Hepatocyte (in vitro differentiated cells): ENCODE measurements around the gene BRD3. TPM values are rescaled to one million over a fixed set of nuclear protein-coding genes. Genes with fewer than 3 reads are reported as not detected.
A peak's percentile ranks its signal among the peaks of the same experiment; 100 is the strongest.

Experiments
- DNase-seq: peaks from one replicate; pipeline ENCODE4 v3.0.0-alpha.2; 2016; ENCODE audit warnings: low spot score
- H2AFZ ChIP-seq: fragments of 200-600 bp; sonication (generic); 2 replicates; pipeline ENCODE4 v1.6.0; 2016; ENCODE audit warnings: antibody characterized with exemption, mild to moderate bottlenecking
- H3K27ac ChIP-seq: fragments of 200-600 bp; sonication (generic); 2 replicates; pipeline ENCODE4 v1.5.1; 2016; ENCODE audit warnings: mild to moderate bottlenecking
- H3K27me3 ChIP-seq: fragments of 200-600 bp; sonication (generic); 2 replicates; pipeline ENCODE4 v1.6.1; 2016
- H3K36me3 ChIP-seq: fragments of 200-600 bp; sonication (generic); replicated peaks from 2 replicates; pipeline ENCODE4 v1.5.1; 2016; ENCODE audit warnings: low read depth; ENCODE audit not compliant: insufficient read depth
- H3K4me1 ChIP-seq: fragments of 200-600 bp; sonication (generic); 2 replicates; pipeline ENCODE4 v1.5.1; 2016; ENCODE audit warnings: mild to moderate bottlenecking, moderate library complexity; ENCODE audit not compliant: insufficient read depth
- H3K4me2 ChIP-seq: fragments of 200-600 bp; sonication (generic); 2 replicates; pipeline ENCODE4 v1.6.0; 2016
- H3K4me3 ChIP-seq: fragments of 200-600 bp; sonication (generic); 2 replicates; pipeline ENCODE4 v1.5.1; 2016; ENCODE audit warnings: mild to moderate bottlenecking
- H3K79me2 ChIP-seq: fragments of 200-600 bp; sonication (generic); 2 replicates; pipeline ENCODE4 v1.6.0; 2017; ENCODE audit warnings: mild to moderate bottlenecking
- H3K9me2 ChIP-seq: fragments of 200-600 bp; sonication (generic); replicated peaks from 2 replicates; pipeline ENCODE4 v1.6.0; 2017; ENCODE audit warnings: mild to moderate bottlenecking; ENCODE audit not compliant: insufficient read depth
- H3K9me3 ChIP-seq: fragments of 200-600 bp; sonication (generic); 2 replicates; pipeline ENCODE4 v1.5.1; 2016; ENCODE audit warnings: low read depth, mild to moderate bottlenecking
- H4K20me1 ChIP-seq: fragments of 200-600 bp; sonication (generic); 2 replicates; pipeline ENCODE4 v1.6.0; 2016; ENCODE audit warnings: mild to moderate bottlenecking; ENCODE audit not compliant: insufficient read depth, poor library complexity, severe bottlenecking
- EZH2 ChIP-seq: fragments of 200-600 bp; sonication (generic); IDR thresholded peaks from 2 replicates; pipeline ENCODE4 v1.6.1; 2016; ENCODE audit warnings: antibody characterized with exemption, mild to moderate bottlenecking, borderline replicate concordance
- EZH2phosphoT487 ChIP-seq: fragments of 200-600 bp; sonication (generic); IDR thresholded peaks from one replicate; pipeline ENCODE4 v1.6.1; 2018; ENCODE audit warnings: antibody characterized with exemption, mild to moderate bottlenecking, low read depth, moderate library complexity; ENCODE audit not compliant: unreplicated experiment, severe bottlenecking
- WGBS: methylation state at CpG from one replicate; pipeline ENCODE4 v1.1.6; 2016; ENCODE audit warnings: low lambda C conversion rate; ENCODE audit errors: missing lambda C conversion rate; 5-methylcytosine and 5-hydroxymethylcytosine counted together
- polyA plus RNA-seq: library from polyadenylated mRNA; unstranded; fragments of >200 nt; fragmentation: Nextera tagmentation; extraction: Ambion mirVana; gene quantifications from 2 replicates; pipeline ENCODE4 v1.2.1, GENCODE V29; 2016
- total RNA-seq: library from RNA; depleted of rRNA; stranded (reverse); fragments of >200 nt; gene quantifications from 2 replicates; pipeline ENCODE4 v1.2.3, GENCODE V29; 2014
- TF ChIP-seq, protein P1 (sequence below): fragments of 200-600 bp; sonication (generic); IDR thresholded peaks from 2 replicates; pipeline ENCODE4 v1.5.1; 2016; ENCODE audit warnings: antibody characterized with exemption, mild to moderate bottlenecking; ENCODE audit not compliant: poor library complexity

The BRD3 gene
- total and polyA plus RNA-seq, 2 experiments from 2014 or later: 9.0 to 29.6 TPM

DNA sequence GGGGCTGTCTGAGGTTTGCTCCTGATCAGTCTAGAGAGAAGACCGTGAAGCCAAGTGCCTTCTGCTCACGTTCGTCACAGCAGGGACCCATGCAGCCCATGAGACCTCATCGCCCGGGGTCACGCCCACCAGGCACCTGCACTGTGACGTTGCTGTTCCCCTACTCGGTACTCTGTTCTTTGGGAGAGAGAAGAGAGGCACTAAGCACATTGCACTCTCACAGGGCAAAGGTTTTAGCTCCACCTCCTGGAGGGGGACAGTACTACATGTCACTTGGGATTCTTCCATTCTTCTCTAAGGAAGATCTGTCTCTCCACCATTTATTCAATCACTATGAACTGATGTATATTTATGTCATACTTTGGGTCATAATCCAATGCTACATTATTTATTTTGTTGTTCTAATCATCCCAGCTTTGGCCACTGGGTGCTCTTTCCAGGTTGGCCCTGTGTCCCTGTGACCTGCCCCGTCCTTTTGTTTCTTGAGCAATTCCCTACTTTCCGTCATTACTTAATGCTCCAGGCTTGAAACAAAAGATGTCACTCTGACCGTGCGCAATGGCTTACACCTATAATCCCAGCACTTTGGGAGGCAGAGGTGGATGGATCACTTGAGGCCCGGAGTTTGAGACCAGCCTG, 31.4 kb upstream of the BRD3 start:
- no peak overlapping the region for H2AFZ ChIP-seq
- H3K4me1 ChIP-seq: no peaks in the 10 kb centered on the region
- no peaks in the 10 kb centered on the region for H3K36me3 ChIP-seq
- H3K27ac ChIP-seq: no peak overlapping the region
- no peaks in the 10 kb centered on the region for H4K20me1 ChIP-seq
- no peak overlapping the region for H3K4me2 ChIP-seq
- peaks cover 1% of the 10 kb centered on the region for H3K27me3 ChIP-seq
- TF ChIP-seq EZH2: no peak
- TF ChIP-seq, protein P1, sequence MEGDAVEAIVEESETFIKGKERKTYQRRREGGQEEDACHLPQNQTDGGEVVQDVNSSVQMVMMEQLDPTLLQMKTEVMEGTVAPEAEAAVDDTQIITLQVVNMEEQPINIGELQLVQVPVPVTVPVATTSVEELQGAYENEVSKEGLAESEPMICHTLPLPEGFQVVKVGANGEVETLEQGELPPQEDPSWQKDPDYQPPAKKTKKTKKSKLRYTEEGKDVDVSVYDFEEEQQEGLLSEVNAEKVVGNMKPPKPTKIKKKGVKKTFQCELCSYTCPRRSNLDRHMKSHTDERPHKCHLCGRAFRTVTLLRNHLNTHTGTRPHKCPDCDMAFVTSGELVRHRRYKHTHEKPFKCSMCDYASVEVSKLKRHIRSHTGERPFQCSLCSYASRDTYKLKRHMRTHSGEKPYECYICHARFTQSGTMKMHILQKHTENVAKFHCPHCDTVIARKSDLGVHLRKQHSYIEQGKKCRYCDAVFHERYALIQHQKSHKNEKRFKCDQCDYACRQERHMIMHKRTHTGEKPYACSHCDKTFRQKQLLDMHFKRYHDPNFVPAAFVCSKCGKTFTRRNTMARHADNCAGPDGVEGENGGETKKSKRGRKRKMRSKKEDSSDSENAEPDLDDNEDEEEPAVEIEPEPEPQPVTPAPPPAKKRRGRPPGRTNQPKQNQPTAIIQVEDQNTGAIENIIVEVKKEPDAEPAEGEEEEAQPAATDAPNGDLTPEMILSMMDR: peak; percentile 52
- H3K9me3 ChIP-seq: no peaks in the 10 kb centered on the region
- H3K4me3 ChIP-seq: no peak overlapping the region
- no peaks in the 10 kb centered on the region for H3K79me2 ChIP-seq
- peak; percentile 42 for DNase-seq
- no peaks in the 10 kb centered on the region for H3K9me2 ChIP-seq
- WGBS: 51% methylated on average over 13 of the region's 13 CpGs

DNA sequence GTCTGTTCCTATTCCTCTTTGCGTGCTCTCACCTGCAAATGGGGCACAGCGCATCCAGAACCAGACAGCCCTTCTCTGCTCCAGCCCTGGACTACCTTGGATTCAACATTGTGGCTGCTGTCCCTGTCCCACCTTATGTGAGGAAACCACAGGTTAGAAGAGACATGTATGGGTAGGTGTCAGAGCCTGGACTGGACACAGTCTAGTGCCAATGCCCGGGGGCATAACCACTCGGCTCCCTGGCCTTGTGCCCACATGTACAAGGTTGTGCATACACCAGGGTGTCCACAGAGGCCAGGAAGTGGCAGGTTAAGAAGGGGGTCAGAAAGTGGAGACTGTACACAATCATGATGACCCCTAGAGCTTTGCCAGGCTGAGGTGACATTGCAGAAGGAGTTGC, 22.1 kb upstream of the BRD3 start:
- TF ChIP-seq, protein P1: no peak
- TF ChIP-seq EZH2phosphoT487 (no peak), EZH2 (no peak)

DNA sequence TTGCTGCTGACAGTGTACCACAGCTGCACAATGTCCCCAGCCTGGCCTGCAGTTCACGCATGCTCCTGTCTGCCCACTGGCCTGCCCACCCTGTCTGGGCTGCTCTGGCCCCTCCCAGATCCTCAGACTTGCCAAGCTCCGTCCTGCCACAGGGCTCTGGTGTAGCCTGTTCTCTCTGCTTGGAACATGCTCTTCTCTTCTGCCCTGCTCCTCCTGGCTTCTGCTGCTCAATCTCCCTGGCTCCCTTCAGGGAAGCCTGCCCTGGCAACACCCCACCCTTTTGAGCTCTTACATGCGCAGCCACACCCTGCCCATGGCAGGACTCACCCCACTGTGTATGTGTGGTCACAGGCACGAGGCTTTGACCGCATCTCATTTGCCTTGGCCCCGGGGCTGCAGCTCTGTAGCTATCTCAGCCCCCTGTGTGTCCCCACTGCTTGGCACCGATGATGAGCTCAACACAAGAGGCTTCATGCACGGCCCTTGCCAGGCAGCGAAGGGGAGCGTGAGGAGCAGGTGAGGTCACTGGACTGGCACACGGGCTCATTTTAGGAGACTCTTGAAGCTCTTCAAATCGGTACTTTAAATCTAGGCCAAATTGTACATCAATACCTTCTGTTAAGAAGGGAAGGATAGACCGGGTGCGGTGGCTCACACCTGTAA, 20.4 kb upstream of the BRD3 start:
- no peak for TF ChIP-seq EZH2phosphoT487
- no peak for TF ChIP-seq EZH2
- TF ChIP-seq, protein P1: no peak
- WGBS: 91% methylated on average over 14 of the region's 14 CpGs
- no peaks in the 10 kb centered on the region for H3K27me3 ChIP-seq

More for the DNA sequence above, 22.1 kb upstream of the BRD3 start:
- H3K27ac ChIP-seq: no peak overlapping the region
- H3K27me3 ChIP-seq: peaks cover 4% of the 10 kb centered on the region
- H2AFZ ChIP-seq: no peak overlapping the region
- no peak overlapping the region for H3K4me2 ChIP-seq
- H3K79me2 ChIP-seq: no peaks in the 10 kb centered on the region
- WGBS: 83% methylated on average over 4 of the region's 4 CpGs
- no peaks in the 10 kb centered on the region for H3K4me1 ChIP-seq
- H3K36me3 ChIP-seq: no peaks in the 10 kb centered on the region
- DNase-seq: no peak
- H4K20me1 ChIP-seq: no peaks in the 10 kb centered on the region
- H3K9me3 ChIP-seq: no peaks in the 10 kb centered on the region
- no peak overlapping the region for H3K4me3 ChIP-seq
- H3K9me2 ChIP-seq: no peaks in the 10 kb centered on the region

More for the DNA sequence above, 20.4 kb upstream of the BRD3 start:
- H3K4me1 ChIP-seq: no peaks in the 10 kb centered on the region
- H3K9me3 ChIP-seq: no peaks in the 10 kb centered on the region
- H3K27ac ChIP-seq: no peak overlapping the region
- H2AFZ ChIP-seq: no peak overlapping the region
- no peaks in the 10 kb centered on the region for H3K79me2 ChIP-seq
- H3K4me2 ChIP-seq: no peak overlapping the region
- no peak for DNase-seq
- H3K4me3 ChIP-seq: no peak overlapping the region
- no peaks in the 10 kb centered on the region for H3K9me2 ChIP-seq
- H4K20me1 ChIP-seq: no peaks in the 10 kb centered on the region
- H3K36me3 ChIP-seq: no peaks in the 10 kb centered on the region
